Measurements from ENCODE around the gene ARHGAP27. TPM values are rescaled to one million over a fixed set of nuclear protein-coding genes. Genes with fewer than 3 reads are reported as not detected.

ARHGAP27 gene
- total and polyA plus RNA-seq, 2 of the 13 experiments (the other 11 are each of a cell fraction or from before 2014, with no cell fraction given), result 15.5 to 18.9 TPM

GRCh38 chr17:45371414-45372324 is 61.0 kb downstream of the ARHGAP27 start (continued):
- TF ChIP-seq, protein P1, sequence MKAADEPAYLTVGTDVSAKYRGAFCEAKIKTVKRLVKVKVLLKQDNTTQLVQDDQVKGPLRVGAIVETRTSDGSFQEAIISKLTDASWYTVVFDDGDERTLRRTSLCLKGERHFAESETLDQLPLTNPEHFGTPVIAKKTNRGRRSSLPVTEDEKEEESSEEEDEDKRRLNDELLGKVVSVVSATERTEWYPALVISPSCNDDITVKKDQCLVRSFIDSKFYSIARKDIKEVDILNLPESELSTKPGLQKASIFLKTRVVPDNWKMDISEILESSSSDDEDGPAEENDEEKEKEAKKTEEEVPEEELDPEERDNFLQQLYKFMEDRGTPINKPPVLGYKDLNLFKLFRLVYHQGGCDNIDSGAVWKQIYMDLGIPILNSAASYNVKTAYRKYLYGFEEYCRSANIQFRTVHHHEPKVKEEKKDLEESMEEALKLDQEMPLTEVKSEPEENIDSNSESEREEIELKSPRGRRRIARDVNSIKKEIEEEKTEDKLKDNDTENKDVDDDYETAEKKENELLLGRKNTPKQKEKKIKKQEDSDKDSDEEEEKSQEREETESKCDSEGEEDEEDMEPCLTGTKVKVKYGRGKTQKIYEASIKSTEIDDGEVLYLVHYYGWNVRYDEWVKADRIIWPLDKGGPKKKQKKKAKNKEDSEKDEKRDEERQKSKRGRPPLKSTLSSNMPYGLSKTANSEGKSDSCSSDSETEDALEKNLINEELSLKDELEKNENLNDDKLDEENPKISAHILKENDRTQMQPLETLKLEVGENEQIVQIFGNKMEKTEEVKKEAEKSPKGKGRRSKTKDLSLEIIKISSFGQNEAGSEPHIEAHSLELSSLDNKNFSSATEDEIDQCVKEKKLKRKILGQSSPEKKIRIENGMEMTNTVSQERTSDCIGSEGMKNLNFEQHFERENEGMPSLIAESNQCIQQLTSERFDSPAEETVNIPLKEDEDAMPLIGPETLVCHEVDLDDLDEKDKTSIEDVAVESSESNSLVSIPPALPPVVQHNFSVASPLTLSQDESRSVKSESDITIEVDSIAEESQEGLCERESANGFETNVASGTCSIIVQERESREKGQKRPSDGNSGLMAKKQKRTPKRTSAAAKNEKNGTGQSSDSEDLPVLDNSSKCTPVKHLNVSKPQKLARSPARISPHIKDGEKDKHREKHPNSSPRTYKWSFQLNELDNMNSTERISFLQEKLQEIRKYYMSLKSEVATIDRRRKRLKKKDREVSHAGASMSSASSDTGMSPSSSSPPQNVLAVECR (CRISPR knock-in tag; IDR thresholded peaks at IDR 0.05; ENCODE audit: borderline replicate concordance), result peak; percentile 81; the same call in 1 of the 2 replicates
- no peak; a peak in 1 of 4 replicates for TF ChIP-seq NR2F1 (CRISPR knock-in tag; IDR thresholded peaks at IDR 0.05)
- TF ChIP-seq HOXA5 (CRISPR knock-in tag; IDR thresholded peaks at IDR 0.05), result no peak
- no peak; the same call in 1 of the 2 replicates for TF ChIP-seq ZNF547 (CRISPR knock-in tag; IDR thresholded peaks at IDR 0.05)
- TF ChIP-seq SNAPC5 (CRISPR knock-in tag; IDR thresholded peaks at IDR 0.05; ENCODE audit: borderline replicate concordance), result no peak; the same call in 1 of the 2 replicates
- TF ChIP-seq, protein P2, sequence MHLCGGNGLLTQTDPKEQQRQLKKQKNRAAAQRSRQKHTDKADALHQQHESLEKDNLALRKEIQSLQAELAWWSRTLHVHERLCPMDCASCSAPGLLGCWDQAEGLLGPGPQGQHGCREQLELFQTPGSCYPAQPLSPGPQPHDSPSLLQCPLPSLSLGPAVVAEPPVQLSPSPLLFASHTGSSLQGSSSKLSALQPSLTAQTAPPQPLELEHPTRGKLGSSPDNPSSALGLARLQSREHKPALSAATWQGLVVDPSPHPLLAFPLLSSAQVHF (CRISPR knock-in tag; IDR thresholded peaks at IDR 0.05), result no peak
- no peak for TF ChIP-seq RFX3 (CRISPR knock-in tag; IDR thresholded peaks at IDR 0.05)
- TF ChIP-seq ZNF800 (CRISPR knock-in tag; IDR thresholded peaks at IDR 0.05), result peak; percentile 94
- no peak for TF ChIP-seq TCF7L2 (IDR thresholded peaks at IDR 0.05; ENCODE audit: low read depth, low read length)
- peak; percentile 76 for TF ChIP-seq HNRNPLL (IDR thresholded peaks at IDR 0.05; ENCODE audit: low read depth, low read length, poor library complexity, severe bottlenecking)
- TF ChIP-seq HNF1A (IDR thresholded peaks at IDR 0.05; ENCODE audit: low read depth), result no peak
- no peak for TF ChIP-seq HNF1A (CRISPR knock-in tag; IDR thresholded peaks at IDR 0.05; ENCODE audit: borderline replicate concordance)
- TF ChIP-seq ZNF414 (CRISPR knock-in tag; IDR thresholded peaks at IDR 0.05), result no peak
- TF ChIP-seq LBX2 (CRISPR knock-in tag; IDR thresholded peaks at IDR 0.05; ENCODE audit: borderline replicate concordance), result no peak

Data from HepG2 (cell line).